Hematopoietic multipotent progenitor cell treated with erythropoietin and hydrocortisone succinate and interleukin-3 and kit ligand, for 17 days (in vitro differentiated cells): ENCODE data around the gene IRF2.

Experiments used
- DNase-seq: peaks from one replicate; pipeline ENCODE4 v3.0.0-alpha.2; 2015; ENCODE audit warnings: low spot score

IRF2 gene

DNA sequence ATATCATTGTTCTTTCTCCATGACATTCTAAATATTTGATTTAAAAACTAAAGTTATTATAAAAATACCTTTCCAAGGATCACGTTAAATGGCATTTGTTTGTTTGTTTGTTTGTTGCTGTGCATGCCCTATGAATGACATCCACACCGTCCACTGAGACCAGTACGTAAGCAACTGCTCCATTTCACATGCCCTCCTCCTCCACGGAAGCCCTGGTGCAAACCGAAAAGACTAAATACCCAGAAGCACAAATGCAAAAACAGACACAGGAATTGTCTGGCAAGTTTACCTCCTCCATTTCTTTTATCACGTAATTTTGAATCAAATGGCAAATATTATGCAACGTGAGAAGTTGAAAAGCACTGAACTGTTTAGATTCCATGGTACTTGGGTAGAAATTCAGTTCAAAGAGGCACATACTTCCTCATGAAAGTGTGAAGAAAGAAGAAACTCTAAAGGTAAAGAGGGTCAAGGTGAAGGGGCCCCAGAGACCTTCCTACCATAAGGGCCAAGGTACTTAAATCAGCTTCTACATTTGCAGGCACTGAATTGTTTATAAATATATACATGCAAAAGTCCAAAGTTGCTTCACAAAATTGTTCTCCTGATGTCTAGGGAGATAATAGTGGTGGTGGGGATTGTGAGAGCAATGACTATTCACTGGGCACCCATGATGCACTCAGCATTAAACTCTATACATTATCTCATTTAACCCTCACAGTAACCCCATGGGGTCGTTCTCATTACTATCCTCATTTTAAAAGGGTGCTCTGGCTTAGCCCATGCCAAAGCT is 23.4 kb downstream of the IRF2 start:
- no peak for DNase-seq

DNA sequence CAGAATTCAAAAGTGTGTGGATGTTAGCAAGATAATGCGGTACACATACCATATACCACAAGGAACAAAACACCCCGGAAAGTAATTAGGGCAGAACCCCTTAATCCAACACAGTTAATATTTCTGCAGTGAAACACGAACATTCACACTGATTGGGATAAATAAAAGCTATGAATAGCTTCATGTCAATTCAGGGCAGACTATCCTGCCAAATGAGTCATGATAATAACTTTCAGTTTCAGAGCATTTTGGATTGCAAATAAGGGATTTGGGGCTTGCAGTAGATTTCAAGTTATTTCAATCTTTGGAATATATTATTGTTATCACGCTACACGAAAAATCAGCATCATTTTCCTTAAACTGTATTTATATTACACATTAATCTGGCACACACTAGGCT is 24.3 kb downstream of the IRF2 start:
- no peak for DNase-seq

DNA sequence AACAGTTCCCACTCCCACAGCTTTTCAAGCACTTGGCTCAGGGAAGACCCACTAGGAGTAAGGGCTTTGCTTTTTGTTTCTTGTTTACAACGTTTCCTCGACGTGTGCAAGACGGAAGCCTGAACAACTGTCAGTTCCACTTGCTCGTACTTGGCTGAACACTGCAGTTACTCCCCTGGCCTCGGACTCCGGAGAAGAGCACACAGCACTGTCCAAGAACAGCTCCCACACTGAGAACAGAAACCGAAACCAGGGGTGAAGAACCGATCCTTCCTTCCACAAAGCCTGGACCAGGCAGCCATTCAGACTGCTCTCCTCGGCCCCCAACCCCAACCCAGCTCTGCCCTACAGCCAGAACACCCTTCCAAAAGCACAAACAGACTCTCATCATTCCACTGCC is 25.5 kb downstream of the IRF2 start:
- peak; percentile 24 for DNase-seq

DNA sequence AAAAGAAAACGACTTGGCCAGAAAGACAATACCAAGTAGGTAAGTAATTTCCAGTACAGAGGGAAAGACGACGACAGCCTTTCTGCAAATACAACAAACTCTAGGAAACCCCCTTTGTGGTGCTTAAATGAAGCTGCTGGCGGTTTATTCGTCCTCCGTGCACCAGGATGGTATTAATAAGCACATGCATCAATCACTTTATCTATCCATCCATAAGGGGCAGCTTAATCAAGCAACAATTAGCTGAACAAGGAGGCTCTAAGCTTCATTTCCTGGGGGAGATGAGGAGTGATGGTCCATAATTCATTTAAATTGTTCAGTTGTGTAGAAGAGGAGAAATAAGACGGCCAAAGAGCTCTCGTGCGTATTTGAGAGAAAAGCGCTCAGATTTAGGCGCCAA is 26.2 kb downstream of the IRF2 start:
- no peak for DNase-seq

DNA sequence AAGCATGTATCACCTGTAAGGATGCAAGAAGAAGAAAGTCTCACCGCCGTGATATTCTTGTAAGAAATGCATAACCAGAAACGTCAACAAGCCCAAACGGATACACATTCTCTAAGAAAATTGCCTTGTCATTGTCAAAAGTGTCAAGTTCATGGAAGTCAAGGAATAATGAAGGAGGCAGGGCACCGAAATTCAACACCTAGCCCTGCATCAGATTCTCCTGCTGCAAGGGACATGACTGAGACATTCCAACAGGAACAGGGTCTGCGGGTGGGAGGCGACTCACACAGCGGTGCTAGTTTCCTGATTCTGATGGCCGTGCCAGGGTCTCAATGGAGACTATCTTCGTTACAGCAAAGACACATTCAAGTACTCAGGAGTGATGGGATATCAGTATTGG is 26.7 kb downstream of the IRF2 start:
- DNase-seq, result no peak

DNA sequence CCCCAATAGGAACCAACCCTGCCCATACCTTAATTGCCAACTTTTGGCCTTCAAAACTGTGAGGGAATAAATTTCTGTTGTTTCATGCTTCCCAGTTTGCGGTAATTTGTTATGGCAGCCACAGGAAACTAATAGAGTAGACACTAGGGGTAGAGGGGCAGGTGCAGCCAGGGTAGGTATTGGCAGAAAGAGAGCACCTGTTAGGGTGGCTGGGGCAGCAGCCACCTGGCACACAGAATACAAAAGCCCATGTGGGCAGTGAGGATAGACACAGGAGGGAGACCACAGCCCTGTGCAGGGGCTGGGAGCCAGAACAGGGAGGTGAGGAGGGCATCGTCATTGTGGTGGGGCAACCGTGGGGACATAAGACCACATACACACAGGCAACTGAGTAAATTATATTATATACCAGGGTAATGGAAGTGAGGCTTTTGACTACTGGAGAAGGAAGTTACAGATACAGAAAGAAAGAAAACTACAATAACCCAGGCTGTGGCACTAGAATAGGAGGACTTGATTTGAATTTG is 28.2 kb downstream of the IRF2 start:
- no peak for DNase-seq

DNA sequence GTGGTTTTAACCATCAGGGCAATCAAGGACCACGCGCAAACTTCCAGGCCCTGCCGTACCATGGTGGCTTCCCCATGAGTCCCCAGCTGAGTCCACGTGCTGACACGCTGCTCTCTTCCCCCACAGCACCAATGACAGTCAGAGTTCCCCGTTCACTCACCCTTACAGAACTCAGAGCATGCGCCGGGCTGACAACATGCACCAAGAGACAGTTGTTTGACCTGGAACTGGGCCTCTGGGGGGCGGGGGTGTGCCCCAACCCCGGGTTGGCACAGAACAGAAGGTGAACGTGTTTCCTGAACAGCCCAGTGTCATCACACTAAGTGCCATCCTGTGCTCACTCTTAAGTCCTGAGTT is 29.4 kb downstream of the IRF2 start:
- DNase-seq, result no peak

DNA sequence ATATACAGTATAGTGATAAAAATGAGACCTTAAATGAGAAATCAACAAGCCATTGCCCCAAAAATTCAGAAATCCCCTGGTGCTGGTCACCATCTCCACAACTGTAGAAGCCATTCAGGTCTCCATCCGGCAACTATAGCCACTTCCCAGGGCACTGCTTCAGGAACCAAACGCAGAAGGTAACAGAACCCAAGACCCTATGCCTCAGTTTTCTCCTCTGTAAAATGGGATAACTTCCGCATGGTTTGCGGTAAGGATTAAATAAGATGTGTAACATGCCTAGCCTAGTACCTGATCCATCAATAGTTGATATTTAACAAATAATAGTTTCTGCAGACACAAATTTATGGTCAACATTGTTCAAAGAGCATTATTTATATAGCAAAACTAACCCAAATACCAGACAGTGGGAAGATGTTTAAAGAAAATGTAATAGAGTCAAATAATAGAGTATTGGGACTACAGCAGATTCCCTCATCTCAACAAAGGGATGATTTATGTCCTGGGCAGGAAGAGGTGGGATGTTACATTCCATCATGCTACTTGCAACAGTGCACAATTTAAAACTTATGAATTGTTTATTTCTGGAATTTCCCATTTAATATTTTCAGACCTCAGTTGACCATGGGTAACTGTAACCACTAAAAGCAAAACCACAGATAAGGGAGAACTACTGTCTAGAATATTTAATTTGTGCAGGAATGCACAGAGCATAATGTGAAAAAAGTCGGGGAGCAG is 30.0 kb downstream of the IRF2 start:
- no peak for DNase-seq

DNA sequence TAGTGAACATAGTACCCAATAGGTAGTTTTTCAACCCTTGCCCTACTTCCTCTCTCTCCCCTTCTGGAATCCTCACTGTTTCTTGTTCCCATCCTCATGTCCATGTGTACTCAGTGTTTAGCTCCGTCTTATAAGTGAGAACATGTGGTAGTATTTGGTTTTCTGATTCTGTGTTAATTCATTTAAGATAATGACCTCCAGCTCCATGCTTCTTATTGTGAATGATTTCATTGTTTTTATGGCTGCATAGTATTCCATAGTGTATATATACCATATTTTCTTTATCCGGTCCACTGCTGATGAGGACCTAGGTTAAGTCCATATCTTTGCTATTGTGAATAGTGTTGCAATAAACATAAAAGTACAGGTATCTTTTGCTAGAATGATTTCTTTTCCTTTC is 31.0 kb downstream of the IRF2 start:
- DNase-seq, result no peak

DNA sequence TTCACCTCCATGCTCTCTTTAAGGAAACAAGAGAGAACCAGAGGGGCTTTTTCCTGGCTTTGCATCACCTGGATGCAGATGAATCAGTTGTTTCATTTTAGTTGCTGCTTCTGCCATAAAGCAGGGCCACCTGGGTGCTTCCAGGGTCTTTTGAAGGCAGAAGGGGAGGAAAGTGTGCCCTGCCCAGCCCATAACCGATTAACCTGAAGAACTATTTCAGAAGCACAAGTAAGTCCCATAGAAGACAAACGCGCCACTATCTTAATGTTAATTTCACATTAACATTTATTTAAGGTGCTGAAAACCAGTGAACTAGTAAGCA is 32.1 kb downstream of the IRF2 start:
- DNase-seq, result no peak

DNA sequence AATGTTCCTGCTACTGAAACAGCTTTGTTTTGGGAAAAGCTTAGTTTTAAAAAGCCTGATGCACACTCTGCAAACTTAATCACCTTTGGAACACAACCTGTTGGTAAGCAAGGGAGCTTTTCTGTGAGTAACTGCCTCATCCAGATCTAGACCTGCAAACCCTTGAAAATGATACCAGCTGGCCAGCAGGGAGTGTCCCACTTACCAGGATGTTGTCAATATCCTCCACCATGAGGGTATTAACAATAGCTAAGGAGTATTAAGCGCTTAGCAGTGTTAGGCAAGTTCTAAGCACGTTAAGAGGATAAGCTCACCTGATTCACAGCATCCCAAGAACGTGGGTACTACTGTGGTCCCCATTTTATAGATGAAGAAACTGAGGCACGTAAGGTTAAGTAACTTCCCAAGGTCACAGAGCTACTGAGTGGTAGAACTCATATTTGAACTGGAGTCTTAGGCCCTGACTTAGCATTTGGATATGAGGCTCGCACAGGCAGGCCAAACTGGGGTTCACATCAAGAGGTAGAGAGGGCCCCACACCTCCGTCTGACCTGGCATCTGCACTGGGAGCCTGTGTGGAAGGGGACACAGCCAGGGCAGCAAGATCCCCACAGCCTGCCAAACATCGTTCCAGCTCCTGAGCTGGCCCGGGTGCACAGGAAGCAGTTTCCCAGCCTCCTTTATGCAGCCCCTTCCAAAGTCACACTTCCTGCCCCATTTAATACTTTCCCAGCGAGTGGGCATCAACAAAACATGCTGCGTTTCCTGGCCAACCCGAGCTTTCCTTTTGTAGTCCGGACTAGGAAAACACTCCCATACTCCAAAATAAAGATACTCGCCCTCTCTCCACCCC is 32.7 kb downstream of the IRF2 start:
- no peak for DNase-seq

DNA sequence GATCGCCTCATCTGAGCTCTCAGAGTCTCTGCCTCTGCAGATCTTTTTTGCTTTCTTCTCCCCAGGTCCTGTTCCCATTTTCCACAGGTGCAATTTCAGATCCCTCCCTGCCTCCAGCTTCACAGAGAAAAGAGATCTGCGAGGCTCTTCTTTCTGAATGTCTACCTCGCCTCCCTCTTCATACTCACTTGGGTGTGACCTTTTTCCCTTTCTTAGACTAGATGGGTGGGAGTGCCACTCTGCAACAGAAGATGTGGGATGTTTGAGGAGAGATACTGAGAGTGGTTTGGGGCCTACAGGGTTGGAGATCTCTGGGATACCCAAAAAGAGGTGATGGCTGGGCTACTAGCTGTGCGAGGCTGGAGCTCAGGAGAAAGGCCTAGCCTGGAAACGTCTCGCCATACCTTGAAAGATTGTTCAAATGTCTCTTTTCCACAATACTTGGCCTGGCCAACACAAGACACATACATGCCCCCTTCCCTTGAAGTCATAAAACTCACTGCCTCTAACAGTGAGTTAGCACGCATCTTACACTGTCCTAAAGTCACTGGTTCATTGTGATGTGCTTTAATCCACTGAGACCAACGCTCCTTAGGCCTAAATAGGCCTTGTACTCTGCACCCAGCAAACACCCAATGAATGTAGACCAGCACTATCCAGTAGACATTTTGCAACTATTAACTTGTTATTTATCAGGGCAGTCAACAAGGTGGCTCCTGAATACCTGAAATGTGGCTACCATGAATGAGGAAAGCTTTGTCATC is 33.6 kb downstream of the IRF2 start:
- no peak for DNase-seq

DNA sequence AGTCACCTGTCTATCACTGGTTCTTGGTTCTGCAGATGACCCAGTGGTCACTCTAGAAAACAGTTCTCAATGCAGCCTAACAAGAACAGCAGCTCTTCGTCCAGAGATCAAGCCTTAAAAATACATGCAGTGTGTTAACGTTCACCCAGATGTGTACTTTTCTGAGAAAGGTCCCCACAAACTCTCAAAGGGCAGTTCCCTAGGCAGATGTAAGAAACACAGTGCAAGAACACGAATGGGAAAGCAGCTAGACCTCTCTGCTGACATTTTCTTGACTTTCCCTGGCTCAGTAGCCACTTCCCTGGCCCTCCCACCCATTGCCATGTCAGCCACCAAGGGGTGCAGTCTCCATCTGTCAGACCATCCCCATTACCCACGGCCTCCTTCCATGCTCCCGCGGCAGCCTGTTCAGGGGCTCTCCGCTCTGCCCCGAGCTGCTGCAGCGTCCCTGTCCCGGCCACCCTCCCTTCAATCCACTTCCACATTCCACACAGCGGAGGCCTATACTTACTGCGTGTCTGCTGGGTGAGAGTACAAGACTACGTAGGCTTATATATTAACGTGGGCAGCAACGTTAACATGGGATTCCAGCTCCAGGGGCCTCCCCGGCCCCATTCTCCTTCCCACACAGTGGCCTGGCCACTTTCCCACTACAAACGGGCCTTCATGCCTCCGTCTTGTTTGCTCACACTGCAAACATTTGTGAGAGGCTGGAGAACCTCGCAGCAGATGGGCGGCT is 34.3 kb downstream of the IRF2 start:
- DNase-seq, result no peak

DNA sequence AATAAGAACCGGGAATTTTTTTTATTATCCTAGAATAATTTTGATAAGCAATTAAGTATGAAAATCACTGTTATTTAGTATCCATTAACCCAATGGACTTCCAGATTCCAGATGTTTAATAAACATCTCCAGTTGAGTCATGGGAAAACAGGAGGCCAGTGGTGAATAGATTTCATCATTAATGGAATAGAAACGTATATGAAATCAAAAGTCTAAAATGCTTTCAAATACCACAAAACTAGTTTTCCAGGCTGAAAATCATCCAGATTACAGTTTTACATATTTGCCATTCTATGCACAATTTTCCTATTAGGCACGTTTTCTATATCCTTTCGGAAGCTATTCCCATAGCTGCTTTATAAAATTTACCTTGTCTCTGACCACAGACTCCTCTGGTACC is 35.0 kb downstream of the IRF2 start:
- DNase-seq, result no peak

DNA sequence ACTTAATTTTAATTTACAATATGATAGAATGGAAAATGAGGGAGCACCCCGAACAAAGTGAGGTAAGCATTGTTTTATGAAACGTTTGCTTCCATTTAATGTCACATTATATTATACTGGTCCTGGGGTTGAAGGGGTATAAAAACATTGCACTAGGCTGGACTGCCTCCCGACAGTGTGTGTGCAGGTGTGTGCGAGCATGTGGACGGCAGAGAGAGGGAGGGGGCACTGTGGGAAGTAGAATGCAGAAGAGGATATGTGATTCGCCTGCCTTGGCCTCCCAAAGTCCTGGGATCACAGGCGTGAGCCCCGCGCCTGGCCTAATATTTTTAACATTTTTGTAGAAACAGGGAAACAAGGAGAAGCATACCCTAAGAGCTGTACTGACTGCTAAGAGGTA is 36.0 kb downstream of the IRF2 start:
- DNase-seq, result no peak

DNA sequence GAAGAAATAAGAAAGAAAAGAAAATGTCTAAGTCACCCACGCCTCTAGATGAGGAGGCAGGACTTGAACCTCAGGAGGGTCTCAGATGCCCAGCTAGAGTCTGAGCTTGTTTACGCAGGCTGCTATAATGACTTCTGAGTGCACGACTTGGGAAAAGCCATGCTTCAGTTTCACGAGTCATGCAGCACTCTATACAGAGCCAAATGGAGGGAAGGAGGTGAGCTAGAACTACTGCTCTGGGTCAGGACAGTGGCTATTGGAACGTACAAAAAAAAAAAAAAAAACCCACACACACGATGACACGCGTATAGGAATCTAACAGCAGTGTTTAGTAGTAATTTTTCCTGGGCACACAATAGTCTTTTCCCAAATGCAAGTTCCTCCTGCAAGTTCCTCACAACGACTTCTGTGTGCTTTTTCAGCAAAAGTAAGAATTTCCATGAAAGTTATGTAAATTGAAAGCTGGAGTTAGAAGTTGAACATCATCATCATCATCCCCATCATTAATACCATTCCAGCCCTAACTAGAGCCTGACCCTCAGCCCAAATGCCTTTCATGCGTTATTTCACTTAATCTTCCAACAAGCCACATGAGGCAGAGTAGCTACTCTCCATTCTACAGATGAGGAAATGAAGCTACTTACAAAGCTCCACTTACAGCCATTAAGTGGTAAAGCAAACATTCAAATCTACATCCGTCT is 36.6 kb downstream of the IRF2 start:
- peak; percentile 34 for DNase-seq

DNA sequence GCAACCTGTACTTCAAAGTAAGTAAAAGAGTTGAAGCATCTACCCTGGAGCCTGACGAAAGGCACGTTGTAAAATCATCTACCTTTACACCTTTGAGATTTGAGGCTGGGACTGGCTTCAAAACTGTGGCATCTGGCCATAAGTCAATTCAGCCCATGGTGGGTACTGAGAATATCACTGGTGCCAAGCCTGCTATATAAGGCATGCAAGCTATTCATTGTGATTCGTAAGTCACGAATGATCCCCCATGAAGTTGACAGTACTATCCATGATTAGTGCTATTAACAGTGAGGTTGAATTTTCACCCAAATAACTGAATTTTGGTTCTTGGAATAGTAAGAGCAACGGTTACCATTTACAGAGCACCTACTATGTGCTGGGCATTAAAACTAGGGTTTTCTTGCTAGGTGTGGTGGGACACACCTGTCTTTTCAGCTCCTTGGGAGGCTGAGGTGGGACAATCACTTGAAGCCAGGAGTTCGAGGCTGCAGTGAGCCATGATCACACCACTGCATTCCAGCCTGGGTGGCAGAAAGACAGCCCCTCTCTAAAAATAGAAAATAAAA is 39.8 kb downstream of the IRF2 start:
- DNase-seq, result no peak

DNA sequence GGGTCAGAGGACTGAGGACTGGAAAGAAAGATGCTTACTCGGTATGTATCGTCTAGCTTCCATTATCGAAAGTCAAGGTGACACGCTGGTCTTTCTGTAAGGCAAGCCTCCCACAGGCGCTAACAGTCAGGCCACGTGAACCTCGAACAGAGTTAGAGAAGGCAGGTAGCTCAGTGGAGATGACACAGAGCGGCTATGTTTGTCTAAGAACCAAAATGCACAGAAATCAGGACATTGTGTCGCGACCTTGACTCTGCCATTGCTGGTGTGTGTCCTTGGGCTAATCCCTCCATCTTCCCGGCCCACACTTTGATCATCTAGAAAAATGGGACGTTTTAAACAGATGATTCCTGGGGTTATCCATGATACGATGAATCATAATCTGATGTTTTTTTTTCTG is 40.3 kb downstream of the IRF2 start:
- no peak for DNase-seq

DNA sequence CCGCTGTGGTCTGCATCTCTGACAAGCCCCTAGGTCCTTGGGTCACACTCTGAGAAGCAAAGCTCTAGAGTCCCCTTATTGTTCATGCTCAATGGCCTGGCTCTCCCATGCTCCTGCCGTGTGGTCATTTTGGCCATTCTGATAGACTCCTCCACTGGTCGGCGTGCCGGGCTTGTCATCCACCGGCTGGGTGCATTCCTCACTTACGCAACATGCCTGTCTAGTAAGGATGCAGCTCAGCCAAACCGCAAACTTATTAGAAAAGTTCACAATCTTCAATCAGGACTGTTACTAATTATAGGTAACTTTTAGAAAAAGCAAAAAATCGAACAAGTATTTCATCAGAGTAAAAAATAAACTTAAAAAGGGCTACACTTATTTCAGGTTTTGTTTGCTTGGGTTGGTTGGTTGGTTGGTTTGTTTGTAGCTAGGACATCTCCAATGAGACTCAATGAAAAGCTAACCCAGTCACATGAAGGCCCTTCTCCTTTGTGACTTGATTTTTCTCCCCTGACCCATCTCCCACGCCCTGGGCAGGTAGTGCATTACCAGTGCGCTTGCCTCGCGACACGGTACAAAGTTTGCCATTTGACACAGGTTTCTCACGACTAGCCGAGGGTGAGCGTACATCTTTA is 41.0 kb downstream of the IRF2 start:
- no peak for DNase-seq
